ENCODE results near the gene MAB21L1. TPM values are rescaled to one million over a fixed set of nuclear protein-coding genes. Genes with fewer than 3 reads are reported as not detected.

Gene MAB21L1
- total and polyA plus RNA-seq, 4 donors: under 0.01 to 0.07 (median 0.03) TPM; not detected in 1

- TF ChIP-seq SP1 (IDR thresholded peaks at IDR 0.05) (no peak), FOXA2 (IDR thresholded peaks at IDR 0.05) (no peak), ATF3 (IDR thresholded peaks at IDR 0.05) (no peak), YY1 (IDR thresholded peaks at IDR 0.05) (no peak), GABPA (IDR thresholded peaks at IDR 0.05 in 1 of 2, conservative IDR thresholded peaks at IDR 0.05 in 1 of 2) (no peak), HNF4G (IDR thresholded peaks at IDR 0.05) (no peak), ZBTB33 (IDR thresholded peaks at IDR 0.05) (no peak), JUND (IDR thresholded peaks at IDR 0.05) (no peak), FOXA1 (IDR thresholded peaks at IDR 0.05) (no peak), MAX (IDR thresholded peaks at IDR 0.05) (no peak), RXRA (IDR thresholded peaks at IDR 0.05) (no peak), REST (IDR thresholded peaks at IDR 0.05) (no peak)
- Histone ChIP-seq H3K36me3 (ENCODE audit: control insufficient read depth in 4 of 4, insufficient read depth in 3 of 4, low read depth in 1 of 4, low read length in 3 of 4) (no peaks in the 10 kb centered on the region), H3K9me3 (ENCODE audit: control insufficient read depth in 4 of 4, low read length in 3 of 4) (no peaks in the 10 kb centered on the region), H3K27ac (ENCODE audit: low read depth in 1 of 2, low read length in 2 of 2) (no peak overlapping the region), H3K4me3 (ENCODE audit: low read depth in 1 of 3, low read length in 3 of 3) (no peak overlapping the region), H3K4me1 (ENCODE audit: control insufficient read depth in 4 of 4, insufficient read depth in 4 of 4, low read length in 3 of 4) (no peaks in the 10 kb centered on the region), H3K27me3 (ENCODE audit: control insufficient read depth in 4 of 4, insufficient read depth in 4 of 4, low read length in 3 of 4) (no peaks in the 10 kb centered on the region), H3K9ac (ENCODE audit: low read depth in 1 of 2, low read length in 2 of 2) (no peak overlapping the region)
- DNase-seq (ENCODE audit: low spot score): no peak
Observed at GRCh38 chr13:35498231-35498630, 21.7 kb upstream of the MAB21L1 start.

GRCh38 chr13:35496761-35497386 lies 20.4 kb upstream of the MAB21L1 start:
- H3K9me3 ChIP-seq (ENCODE audit: control insufficient read depth in 4 of 4, low read length in 3 of 4): no peaks in the 10 kb centered on the region
- DNase-seq (ENCODE audit: low spot score): no peak
- H3K36me3 ChIP-seq (ENCODE audit: control insufficient read depth in 4 of 4, insufficient read depth in 3 of 4, low read depth in 1 of 4, low read length in 3 of 4): no peaks in the 10 kb centered on the region
- H3K27ac ChIP-seq (ENCODE audit: low read depth in 1 of 2, low read length in 2 of 2): no peak overlapping the region
- H3K9ac ChIP-seq (ENCODE audit: low read depth in 1 of 2, low read length in 2 of 2): no peak overlapping the region
- no peaks in the 10 kb centered on the region for H3K4me1 ChIP-seq (ENCODE audit: control insufficient read depth in 4 of 4, insufficient read depth in 4 of 4, low read length in 3 of 4)
- WGBS: 88% methylated on average over 2 of the region's 2 CpGs
- no peak overlapping the region for H3K4me3 ChIP-seq (ENCODE audit: low read depth in 1 of 3, low read length in 3 of 3)
- H3K27me3 ChIP-seq (ENCODE audit: control insufficient read depth in 4 of 4, insufficient read depth in 4 of 4, low read length in 3 of 4): no peaks in the 10 kb centered on the region
- no peak for TF ChIP-seq HNF4G (IDR thresholded peaks at IDR 0.05)
- TF ChIP-seq HNF4A (conservative IDR thresholded peaks at IDR 0.05): no peak
- no peak for TF ChIP-seq TAF1 (conservative IDR thresholded peaks at IDR 0.05)
- TF ChIP-seq YY1 (IDR thresholded peaks at IDR 0.05): no peak
- no peak for TF ChIP-seq SP1 (IDR thresholded peaks at IDR 0.05)
- TF ChIP-seq CTCF (IDR thresholded peaks at IDR 0.05; ENCODE audit: low read depth, low read length, missing input control): no peak
- no peak for TF ChIP-seq RAD21 (IDR thresholded peaks at IDR 0.05)

Measured in liver (tissue), 9 donors.